Measurements from ENCODE around the gene FZD1. TPM values are rescaled to one million over a fixed set of nuclear protein-coding genes. Genes with fewer than 3 reads are reported as not detected.

FZD1 gene
- total RNA-seq, 1 donor from 2014 or later = 5.1 TPM

GRCh38 chr7:91288208-91288824, 24.1 kb downstream of the FZD1 start:
- Mint-ChIP-seq H3K9me3 (no peaks in the 10 kb centered on the region), H3K4me3 (no peak overlapping the region), H3K27ac (no peak overlapping the region), H3K36me3 (no peaks in the 10 kb centered on the region), H3K4me1 (peaks cover 25% of the 10 kb centered on the region), H3K27me3 (ENCODE audit: insufficient read depth, low read depth) (peaks cover 7% of the 10 kb centered on the region)
- no peak overlapping the region for H3K4me2 ChIP-seq
- no peaks in the 10 kb centered on the region for H3K79me2 ChIP-seq (ENCODE audit: low read depth)
- H3K27me3 ChIP-seq = no peaks in the 10 kb centered on the region
- H2AFZ ChIP-seq (replicated peaks) = no peak overlapping the region
- DNase-seq (ENCODE audit: low spot score) = peak; percentile 70
- H4K20me1 ChIP-seq (ENCODE audit: low read depth) = no peaks in the 10 kb centered on the region
- H3K27ac ChIP-seq = no peak overlapping the region
- peaks cover 28% of the 10 kb centered on the region for H3K4me1 ChIP-seq
- no peak overlapping the region for H3K9ac ChIP-seq
- TF ChIP-seq EZH2phosphoT487 (IDR thresholded peaks at IDR 0.05) (no peak), CTCF (IDR thresholded peaks at IDR 0.05) (peak; percentile 57)
- no peaks in the 10 kb centered on the region for H3K9me3 ChIP-seq (ENCODE audit: low read depth)
- no peaks in the 10 kb centered on the region for H3K36me3 ChIP-seq
- H3F3A ChIP-seq (ENCODE audit: low read depth) = no peaks in the 10 kb centered on the region
- no peak overlapping the region for H3K4me3 ChIP-seq

- TF ChIP-seq EZH2phosphoT487 (IDR thresholded peaks at IDR 0.05) (no peak), EZH2 (IDR thresholded peaks at IDR 0.05) (no peak), CTCF (IDR thresholded peaks at IDR 0.05) (no peak)
- no peaks in the 10 kb centered on the region for H3K36me3 ChIP-seq
- H3K4me2 ChIP-seq = no peak overlapping the region
- Mint-ChIP-seq H3K27ac (no peak overlapping the region), H3K4me3 (no peak overlapping the region), H3K4me1 (peaks cover 30% of the 10 kb centered on the region), H3K36me3 (no peaks in the 10 kb centered on the region), H3K27me3 (ENCODE audit: insufficient read depth, low read depth) (peaks cover 7% of the 10 kb centered on the region), H3K9me3 (no peaks in the 10 kb centered on the region)
- DNase-seq (ENCODE audit: low spot score) = no peak
- H3K4me1 ChIP-seq = peaks cover 25% of the 10 kb centered on the region
- no peaks in the 10 kb centered on the region for H3F3A ChIP-seq (ENCODE audit: low read depth)
- no peak overlapping the region for H3K4me3 ChIP-seq
- no peak overlapping the region for H3K27ac ChIP-seq
- no peaks in the 10 kb centered on the region for H3K9me3 ChIP-seq (ENCODE audit: low read depth)
- no peak overlapping the region for H3K9ac ChIP-seq
- H3K27me3 ChIP-seq = peaks cover 4% of the 10 kb centered on the region
- no peaks in the 10 kb centered on the region for H4K20me1 ChIP-seq (ENCODE audit: low read depth)
- H3K79me2 ChIP-seq (ENCODE audit: low read depth) = no peaks in the 10 kb centered on the region
- H2AFZ ChIP-seq (replicated peaks) = no peak overlapping the region
Observed at GRCh38 chr7:91289633-91290254, 25.5 kb downstream of the FZD1 start.

GRCh38 chr7:91291302-91291701, 27.1 kb downstream of the FZD1 start:
- Histone ChIP-seq H3K4me1 (peaks cover 12% of the 10 kb centered on the region), H3K4me2 (no peak overlapping the region), H4K20me1 (ENCODE audit: low read depth) (no peaks in the 10 kb centered on the region), H3K27me3 (peaks cover 4% of the 10 kb centered on the region), H3K9me3 (ENCODE audit: low read depth) (no peaks in the 10 kb centered on the region), H3K36me3 (no peaks in the 10 kb centered on the region), H3K9ac (no peak overlapping the region), H2AFZ (replicated peaks) (no peak overlapping the region), H3K27ac (no peak overlapping the region), H3K79me2 (ENCODE audit: low read depth) (no peaks in the 10 kb centered on the region), H3F3A (ENCODE audit: low read depth) (no peaks in the 10 kb centered on the region), H3K4me3 (no peak overlapping the region)
- no peak overlapping the region for H3K27ac Mint-ChIP-seq
- H3K9me3 Mint-ChIP-seq = no peaks in the 10 kb centered on the region
- no peak for DNase-seq (ENCODE audit: low spot score)
- H3K4me3 Mint-ChIP-seq = no peak overlapping the region
- TF ChIP-seq CTCF (IDR thresholded peaks at IDR 0.05) (no peak), EZH2 (IDR thresholded peaks at IDR 0.05) (no peak), EZH2phosphoT487 (IDR thresholded peaks at IDR 0.05) (no peak)
- peaks cover 25% of the 10 kb centered on the region for H3K4me1 Mint-ChIP-seq
- H3K27me3 Mint-ChIP-seq (ENCODE audit: insufficient read depth, low read depth) = peaks cover 7% of the 10 kb centered on the region
- no peaks in the 10 kb centered on the region for H3K36me3 Mint-ChIP-seq

All from neural progenitor cell (in vitro differentiated cells).